Stimulated activated CD8-positive, alpha-beta memory T cell treated with anti-CD3 and anti-CD28 coated beads, Interleukin-7, amount 100 ng/mL, for 48 hours (primary cell): ENCODE data around the gene ZNF75A.
"Not testable (repeated sequence)": the region's sequence is repeated elsewhere in the genome, so short reads cannot be mapped to it uniquely, and the experiment has no call there.

Source experiments
- DNase-seq, 2 donors: peaks; one replicate each; pipeline ENCODE4 v3.0.0-alpha.2; 2020; ENCODE audit warnings: low read depth in 1 of 2; ENCODE audit errors: extremely low read depth in 1 of 2

The ZNF75A gene

GRCh38 chr16:3305109-3306068 lies at the start of gene ZNF75A, which contains the start of gene TIGD7:
ZNF75A (plus strand) TSS chr16:3305497; CDS start chr16:3308429, 2,932 bp downstream.
TIGD7 (minus strand) TSS chr16:3305430; CDS start chr16:3300614, 4,816 bp downstream.
- DNase-seq, result peak; percentile 69 to 72

GRCh38 chr16:3256146-3256865 lies 49.0 kb upstream of the ZNF75A start, which contains the start of gene MEFV:
MEFV (minus strand) TSS chr16:3256633; CDS start chr16:3256587, 46 bp downstream.
- no peak for DNase-seq

GRCh38 chr16:3256866-3257465 lies 48.3 kb upstream of the ZNF75A start:
- DNase-seq, result no peak

- no peak for DNase-seq
Observed at GRCh38 chr16:3259836-3260235, 45.5 kb upstream of the ZNF75A start.

- DNase-seq, result no peak
Observed at GRCh38 chr16:3262517-3262916, 42.8 kb upstream of the ZNF75A start.

- peak; percentile 89 to 99 for DNase-seq
Observed at GRCh38 chr16:3264137-3265036, 40.9 kb upstream of the ZNF75A start.

GRCh38 chr16:3266873-3267537 lies 38.3 kb upstream of the ZNF75A start:
- no peak for DNase-seq

- DNase-seq, result no peak
Observed at GRCh38 chr16:3268294-3268693, 37.0 kb upstream of the ZNF75A start.

- DNase-seq, result not testable (repeated sequence)
Observed at GRCh38 chr16:3270718-3271117, 34.6 kb upstream of the ZNF75A start.

- DNase-seq, result not testable (repeated sequence)
Observed at GRCh38 chr16:3271281-3271680, 34.0 kb upstream of the ZNF75A start.

GRCh38 chr16:3274490-3274889 lies 30.8 kb upstream of the ZNF75A start:
- DNase-seq, result no peak

- no peak for DNase-seq
Observed at GRCh38 chr16:3274947-3275346, 30.4 kb upstream of the ZNF75A start.

- no peak for DNase-seq
Observed at GRCh38 chr16:3276679-3277078, 28.6 kb upstream of the ZNF75A start.

- DNase-seq, result no peak
Observed at GRCh38 chr16:3281222-3281820, 24.0 kb upstream of the ZNF75A start.

- no peak for DNase-seq
Observed at GRCh38 chr16:3282103-3282729, 23.1 kb upstream of the ZNF75A start.

GRCh38 chr16:3282730-3283542 lies 22.4 kb upstream of the ZNF75A start, which contains the start of gene ZNF263:
ZNF263 (plus strand) TSS chr16:3283491; CDS start chr16:3283819, 328 bp downstream.
- DNase-seq, result peak; percentile 84 to 90

- no peak for DNase-seq
Observed at GRCh38 chr16:3283543-3284447, 21.5 kb upstream of the ZNF75A start.
